Measurements from ENCODE around the gene HSFX3. TPM values are rescaled to one million over a fixed set of nuclear protein-coding genes. Genes with fewer than 3 reads are reported as not detected.

The HSFX3 gene
- total RNA-seq, 1 experiment from 2014 or later, result not detected

- no peak for TF ChIP-seq EZH2 (IDR thresholded peaks at IDR 0.05; ENCODE audit: low read length, unreplicated experiment)
- TF ChIP-seq, protein P1, sequence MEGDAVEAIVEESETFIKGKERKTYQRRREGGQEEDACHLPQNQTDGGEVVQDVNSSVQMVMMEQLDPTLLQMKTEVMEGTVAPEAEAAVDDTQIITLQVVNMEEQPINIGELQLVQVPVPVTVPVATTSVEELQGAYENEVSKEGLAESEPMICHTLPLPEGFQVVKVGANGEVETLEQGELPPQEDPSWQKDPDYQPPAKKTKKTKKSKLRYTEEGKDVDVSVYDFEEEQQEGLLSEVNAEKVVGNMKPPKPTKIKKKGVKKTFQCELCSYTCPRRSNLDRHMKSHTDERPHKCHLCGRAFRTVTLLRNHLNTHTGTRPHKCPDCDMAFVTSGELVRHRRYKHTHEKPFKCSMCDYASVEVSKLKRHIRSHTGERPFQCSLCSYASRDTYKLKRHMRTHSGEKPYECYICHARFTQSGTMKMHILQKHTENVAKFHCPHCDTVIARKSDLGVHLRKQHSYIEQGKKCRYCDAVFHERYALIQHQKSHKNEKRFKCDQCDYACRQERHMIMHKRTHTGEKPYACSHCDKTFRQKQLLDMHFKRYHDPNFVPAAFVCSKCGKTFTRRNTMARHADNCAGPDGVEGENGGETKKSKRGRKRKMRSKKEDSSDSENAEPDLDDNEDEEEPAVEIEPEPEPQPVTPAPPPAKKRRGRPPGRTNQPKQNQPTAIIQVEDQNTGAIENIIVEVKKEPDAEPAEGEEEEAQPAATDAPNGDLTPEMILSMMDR (conservative IDR thresholded peaks at IDR 0.05; ENCODE audit: low read depth, low read length), result peak; percentile 64
- TF ChIP-seq EZH2phosphoT487 (IDR thresholded peaks at IDR 0.05; ENCODE audit: borderline replicate concordance, low read length), result no peak
- no peaks in the 10 kb centered on the region for H3K9me3 ChIP-seq (ENCODE audit: low read length)
- H4K20me1 ChIP-seq (ENCODE audit: low read length), result no peaks in the 10 kb centered on the region
- H3K9me2 ChIP-seq (replicated peaks; ENCODE audit: low read length), result no peaks in the 10 kb centered on the region
- no peaks in the 10 kb centered on the region for H3K27me3 ChIP-seq (ENCODE audit: low read length)
- H3K4me1 ChIP-seq (ENCODE audit: insufficient read depth, low read length), result peaks cover 46% of the 10 kb centered on the region
- no peaks in the 10 kb centered on the region for H3K36me3 ChIP-seq (ENCODE audit: low read depth, low read length)
- no peak overlapping the region; the same call in 1 of the 2 replicates for H2AFZ ChIP-seq (ENCODE audit: low read length)
- intact Hi-C loops (cut with micrococcal nuclease), result no loop called here
- H3K79me2 ChIP-seq (ENCODE audit: low read length), result no peaks in the 10 kb centered on the region
- H3K4me2 ChIP-seq (ENCODE audit: low read length), result peak overlapping the region; percentile 70; the same call in 1 of the 2 replicates
- no TSS peak for BruUV-seq (replicated peaks)
- POLR2A ChIA-PET (ENCODE audit: unreplicated experiment), result no interaction called here
- CTCF ChIA-PET, result interaction anchor here (0.6 to 1.2 kb wide), 3 partner anchors 17 to 28 kb away, joined by 3 read pairs; partner anchors contain the start of gene EOLA1
- peak overlapping the region; percentile 81 for H3K27ac ChIP-seq (ENCODE audit: low read length)
- H3K9ac ChIP-seq (ENCODE audit: low read length), result no peak overlapping the region
- no peaks in the 10 kb centered on the region for H3F3A ChIP-seq (ENCODE audit: low read length, unreplicated experiment)
- ATAC-seq (peak; percentile 31), DNase-seq (peak; percentile 73)
- H3K4me3 ChIP-seq (ENCODE audit: low read length), result no peak overlapping the region
These were observed 37.4 kb downstream of the HSFX3 start for GRCh38 chrX:149512225-149512885.

DNA sequence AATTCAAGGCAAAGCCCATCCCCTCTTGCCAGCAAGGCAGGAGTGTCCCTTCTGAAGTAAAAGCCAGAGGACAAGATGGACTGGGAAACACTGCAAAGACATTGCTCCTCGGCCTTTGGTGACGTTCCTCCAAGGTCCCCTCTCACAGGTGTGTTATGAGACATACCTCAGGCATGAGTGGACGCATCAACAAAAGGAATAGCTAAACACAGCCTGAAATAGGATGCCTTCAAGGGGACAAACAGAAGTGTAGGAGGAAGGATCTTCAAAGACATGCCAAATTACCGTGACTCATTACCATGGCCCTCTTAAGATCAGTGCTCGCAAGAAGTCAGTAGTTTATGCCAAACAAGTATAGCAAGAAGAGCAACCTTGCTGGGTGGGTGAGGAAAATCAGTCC, 38.6 kb downstream of the HSFX3 start:
- ChIA-PET POLR2A (ENCODE audit: unreplicated experiment) (no interaction called here), CTCF (no interaction called here)
- TF ChIP-seq, protein P1 (conservative IDR thresholded peaks at IDR 0.05; ENCODE audit: low read depth, low read length), result no peak
- TF ChIP-seq EZH2phosphoT487 (IDR thresholded peaks at IDR 0.05; ENCODE audit: borderline replicate concordance, low read length) (no peak), EZH2 (IDR thresholded peaks at IDR 0.05; ENCODE audit: low read length, unreplicated experiment) (no peak)
- ATAC-seq (peak; percentile 78), DNase-seq (peak; percentile 95)
- Histone ChIP-seq H3K79me2 (ENCODE audit: low read length) (no peaks in the 10 kb centered on the region), H4K20me1 (ENCODE audit: low read length) (no peaks in the 10 kb centered on the region), H3K9ac (ENCODE audit: low read length) (no peak overlapping the region; the same call in 1 of the 2 replicates), H3K27me3 (ENCODE audit: low read length) (no peaks in the 10 kb centered on the region), H3F3A (ENCODE audit: low read length, unreplicated experiment) (no peaks in the 10 kb centered on the region), H2AFZ (ENCODE audit: low read length) (no peak overlapping the region), H3K9me2 (replicated peaks; ENCODE audit: low read length) (no peaks in the 10 kb centered on the region), H3K4me1 (ENCODE audit: insufficient read depth, low read length) (peaks cover 56% of the 10 kb centered on the region), H3K27ac (ENCODE audit: low read length) (peak overlapping the region; percentile 81), H3K36me3 (ENCODE audit: low read depth, low read length) (no peaks in the 10 kb centered on the region), H3K4me3 (ENCODE audit: low read length) (no peak overlapping the region; the same call in 1 of the 2 replicates), H3K4me2 (ENCODE audit: low read length) (peak overlapping the region; percentile 79), H3K9me3 (ENCODE audit: low read length) (no peaks in the 10 kb centered on the region)
- intact Hi-C loops (cut with micrococcal nuclease), result loop anchor here (2.0 kb wide), 1 partner anchor 28 kb away; no protein-coding TSS in a partner anchor
- no TSS peak for BruUV-seq (replicated peaks)

GRCh38 chrX:149510386-149510785, 39.3 kb downstream of the HSFX3 start:
- ChIA-PET CTCF (interaction anchor here (0.6 kb wide), 1 partner anchor 16 kb away, joined by 3 read pairs; no protein-coding TSS in a partner anchor), POLR2A (ENCODE audit: unreplicated experiment) (no interaction called here)
- peak overlapping the region; percentile 81 for H3K27ac ChIP-seq (ENCODE audit: low read length)
- H3K9me3 ChIP-seq (ENCODE audit: low read length), result no peaks in the 10 kb centered on the region
- intact Hi-C loops (cut with micrococcal nuclease), result loop anchor here (2.0 kb wide), 1 partner anchor 28 kb away; no protein-coding TSS in a partner anchor
- ATAC-seq, result peak; percentile 21; the same call in 1 of the 2 replicates
- no peaks in the 10 kb centered on the region for H4K20me1 ChIP-seq (ENCODE audit: low read length)
- H2AFZ ChIP-seq (ENCODE audit: low read length), result no peak overlapping the region
- BruUV-seq (replicated peaks), result no TSS peak
- peak overlapping the region; percentile 79 for H3K4me2 ChIP-seq (ENCODE audit: low read length)
- no peak overlapping the region for H3K4me3 ChIP-seq (ENCODE audit: low read length)
- peaks cover 63% of the 10 kb centered on the region for H3K4me1 ChIP-seq (ENCODE audit: insufficient read depth, low read length)
- H3K36me3 ChIP-seq (ENCODE audit: low read depth, low read length), result no peaks in the 10 kb centered on the region
- no peak overlapping the region; the same call in 1 of the 2 replicates for H3K9ac ChIP-seq (ENCODE audit: low read length)
- TF ChIP-seq, protein P1 (conservative IDR thresholded peaks at IDR 0.05; ENCODE audit: low read depth, low read length), result peak; percentile 51; the same call in 1 of the 2 replicates
- TF ChIP-seq EZH2 (IDR thresholded peaks at IDR 0.05; ENCODE audit: low read length, unreplicated experiment) (no peak), EZH2phosphoT487 (IDR thresholded peaks at IDR 0.05; ENCODE audit: borderline replicate concordance, low read length) (no peak)
- DNase-seq, result peak; percentile 54
- H3K79me2 ChIP-seq (ENCODE audit: low read length), result no peaks in the 10 kb centered on the region
- H3F3A ChIP-seq (ENCODE audit: low read length, unreplicated experiment), result no peaks in the 10 kb centered on the region
- H3K27me3 ChIP-seq (ENCODE audit: low read length), result no peaks in the 10 kb centered on the region
- H3K9me2 ChIP-seq (replicated peaks; ENCODE audit: low read length), result no peaks in the 10 kb centered on the region

Data from PC-3 (cell line).